ENCODE results near the gene EHMT1. TPM values are rescaled to one million over a fixed set of nuclear protein-coding genes. Genes with fewer than 3 reads are reported as not detected.

EHMT1 gene
- total RNA-seq, 1 donor from 2014 or later: 64.5 TPM

- Mint-ChIP-seq H3K4me1 (ENCODE audit: low read depth, unreplicated experiment) (peaks cover 29% of the 10 kb centered on the region), H3K27ac (ENCODE audit: unreplicated experiment) (no peak overlapping the region), H3K36me3 (ENCODE audit: low read depth, unreplicated experiment) (peaks cover 11% of the 10 kb centered on the region), H3K9me3 (ENCODE audit: unreplicated experiment) (peaks cover 2% of the 10 kb centered on the region), H3K27me3 (ENCODE audit: low read depth, unreplicated experiment) (no peaks in the 10 kb centered on the region), H3K4me3 (ENCODE audit: unreplicated experiment) (no peak overlapping the region)
- no peak for TF ChIP-seq EZH2 (IDR thresholded peaks at IDR 0.05; ENCODE audit: insufficient read depth, low read length)
- peak; percentile 95 for TF ChIP-seq CTCF (IDR thresholded peaks at IDR 0.05; ENCODE audit: insufficient read depth, low read depth, low read length)
- Histone ChIP-seq H3K4me3 (ENCODE audit: insufficient read depth, low read depth, low read length) (no peak overlapping the region), H3K79me2 (ENCODE audit: insufficient read depth, low read length) (peaks cover 84% of the 10 kb centered on the region), H3K36me3 (ENCODE audit: insufficient read depth, low read length) (no peaks in the 10 kb centered on the region), H2AFZ (ENCODE audit: low read depth, low read length) (no peak overlapping the region), H3K4me1 (ENCODE audit: insufficient read depth, low read length) (no peaks in the 10 kb centered on the region), H3K9ac (ENCODE audit: low read length) (no peak overlapping the region), H3K27ac (ENCODE audit: low read depth, low read length) (no peak overlapping the region), H4K20me1 (ENCODE audit: insufficient read depth, low read length) (peaks cover 85% of the 10 kb centered on the region), H3K9me3 (ENCODE audit: insufficient read depth, low read depth, low read length) (no peaks in the 10 kb centered on the region), H3K27me3 (ENCODE audit: insufficient read depth, low read length) (no peaks in the 10 kb centered on the region), H3K4me2 (ENCODE audit: low read length) (no peak overlapping the region)
- DNase-seq (ENCODE audit: low read depth): peak; percentile 44
- FAIRE-seq: no peak
Measured at GRCh38 chr9:137672907-137673791, 54.3 kb downstream of the EHMT1 start.

GRCh38 chr9:137673886-137674285 lies 55.1 kb downstream of the EHMT1 start:
- H3K9me3 Mint-ChIP-seq (ENCODE audit: unreplicated experiment): peaks cover 2% of the 10 kb centered on the region
- Histone ChIP-seq H3K4me1 (ENCODE audit: insufficient read depth, low read length) (no peaks in the 10 kb centered on the region), H3K9me3 (ENCODE audit: insufficient read depth, low read depth, low read length) (no peaks in the 10 kb centered on the region), H3K9ac (ENCODE audit: low read length) (no peak overlapping the region), H3K27me3 (ENCODE audit: insufficient read depth, low read length) (no peaks in the 10 kb centered on the region), H3K4me2 (ENCODE audit: low read length) (no peak overlapping the region), H3K36me3 (ENCODE audit: insufficient read depth, low read length) (no peaks in the 10 kb centered on the region), H3K4me3 (ENCODE audit: insufficient read depth, low read depth, low read length) (no peak overlapping the region), H3K27ac (ENCODE audit: low read depth, low read length) (no peak overlapping the region), H4K20me1 (ENCODE audit: insufficient read depth, low read length) (peaks cover 83% of the 10 kb centered on the region), H2AFZ (ENCODE audit: low read depth, low read length) (no peak overlapping the region), H3K79me2 (ENCODE audit: insufficient read depth, low read length) (peaks cover 83% of the 10 kb centered on the region)
- peaks cover 29% of the 10 kb centered on the region for H3K4me1 Mint-ChIP-seq (ENCODE audit: low read depth, unreplicated experiment)
- H3K27me3 Mint-ChIP-seq (ENCODE audit: low read depth, unreplicated experiment): no peaks in the 10 kb centered on the region
- FAIRE-seq: no peak
- DNase-seq (ENCODE audit: low read depth): no peak
- no peak overlapping the region for H3K27ac Mint-ChIP-seq (ENCODE audit: unreplicated experiment)
- TF ChIP-seq CTCF (IDR thresholded peaks at IDR 0.05; ENCODE audit: insufficient read depth, low read depth, low read length) (no peak), EZH2 (IDR thresholded peaks at IDR 0.05; ENCODE audit: insufficient read depth, low read length) (no peak)
- H3K36me3 Mint-ChIP-seq (ENCODE audit: low read depth, unreplicated experiment): peaks cover 11% of the 10 kb centered on the region
- H3K4me3 Mint-ChIP-seq (ENCODE audit: unreplicated experiment): no peak overlapping the region

All from astrocyte (in vitro differentiated cells and primary cell).